GM18951 (cell line): ENCODE results near the gene SIRT7.
A peak's percentile ranks its signal among the peaks of the same experiment; 100 is the strongest.

Experiments used
- POLR2A ChIP-seq: IDR thresholded peaks from 4 replicates; pipeline ENCODE4 v1.6.1; 2011; ENCODE audit warnings: mild to moderate bottlenecking; ENCODE audit not compliant: insufficient read length, insufficient read depth; ENCODE audit errors: extremely low read depth
- in situ Hi-C: fragments of 300-500 bp; cut with MboI; formaldehyde crosslinking; loops from one replicate; pipeline ENCODE4 v1.12.0; 2022; ENCODE audit warnings: low sequenced_read_pairs, mixed read lengths, inconsistent platforms; ENCODE audit not compliant: unreplicated experiment

SIRT7 gene

DNA sequence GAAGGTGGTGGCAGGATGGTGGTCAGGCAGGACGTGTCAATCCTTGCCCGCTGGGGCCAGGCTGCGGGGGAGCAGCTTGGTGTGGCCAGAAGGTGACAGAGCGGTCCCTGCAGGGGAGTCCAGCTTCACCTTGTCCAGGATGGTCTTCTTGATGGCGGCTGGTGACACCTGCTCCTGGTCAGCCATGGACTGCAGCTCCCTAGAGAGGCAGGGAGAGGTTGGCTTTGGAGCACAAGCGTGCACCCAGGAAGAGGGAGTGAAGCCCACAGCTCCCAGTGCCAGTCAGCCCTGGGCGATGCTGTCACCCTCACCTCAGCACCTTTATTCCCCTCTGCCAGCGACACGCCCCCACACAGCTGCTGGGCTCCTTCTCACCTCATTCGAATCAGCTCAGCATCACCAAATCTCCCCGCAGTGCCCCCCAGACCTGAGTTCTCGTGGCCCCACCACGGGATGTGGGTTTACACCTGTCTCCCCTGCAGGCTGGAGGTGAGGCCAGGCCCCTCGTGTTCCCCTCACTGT, 15.3 kb upstream of the SIRT7 start:
- in situ Hi-C loops, result no loop called here
- TF ChIP-seq POLR2A, result peak; percentile 7

DNA sequence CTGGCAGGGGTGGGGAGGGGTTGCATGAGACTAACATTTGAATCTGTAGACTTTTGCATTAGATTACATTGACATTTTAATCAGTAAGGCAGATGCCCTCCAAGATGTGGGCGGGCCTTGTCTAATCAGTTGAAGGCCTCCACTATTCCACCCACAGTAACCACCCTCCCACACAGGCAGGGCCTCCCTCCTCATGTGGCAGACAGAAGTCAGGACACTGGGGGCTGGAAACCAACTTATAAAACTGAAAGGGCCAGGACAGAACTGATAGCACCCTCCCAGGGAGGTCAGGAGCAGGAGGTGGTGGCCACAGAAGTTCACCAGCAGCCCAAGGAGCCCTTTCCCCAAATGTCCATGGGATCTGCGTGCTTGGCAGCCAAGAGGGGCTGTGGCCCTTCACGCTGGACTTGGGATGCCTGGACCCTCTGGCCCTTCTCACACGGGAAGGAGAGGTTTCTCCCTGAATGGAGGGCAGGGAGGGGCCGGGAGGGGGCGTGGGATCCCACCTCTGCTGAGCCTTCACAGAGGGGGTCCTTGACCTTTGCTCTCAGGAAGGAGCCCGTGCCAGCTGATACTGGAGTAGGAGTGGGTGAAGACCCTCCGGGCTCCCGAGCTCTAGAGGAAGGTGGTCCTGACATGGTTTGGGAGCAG, 14.5 kb upstream of the SIRT7 start:
- in situ Hi-C loops, result no loop called here

DNA sequence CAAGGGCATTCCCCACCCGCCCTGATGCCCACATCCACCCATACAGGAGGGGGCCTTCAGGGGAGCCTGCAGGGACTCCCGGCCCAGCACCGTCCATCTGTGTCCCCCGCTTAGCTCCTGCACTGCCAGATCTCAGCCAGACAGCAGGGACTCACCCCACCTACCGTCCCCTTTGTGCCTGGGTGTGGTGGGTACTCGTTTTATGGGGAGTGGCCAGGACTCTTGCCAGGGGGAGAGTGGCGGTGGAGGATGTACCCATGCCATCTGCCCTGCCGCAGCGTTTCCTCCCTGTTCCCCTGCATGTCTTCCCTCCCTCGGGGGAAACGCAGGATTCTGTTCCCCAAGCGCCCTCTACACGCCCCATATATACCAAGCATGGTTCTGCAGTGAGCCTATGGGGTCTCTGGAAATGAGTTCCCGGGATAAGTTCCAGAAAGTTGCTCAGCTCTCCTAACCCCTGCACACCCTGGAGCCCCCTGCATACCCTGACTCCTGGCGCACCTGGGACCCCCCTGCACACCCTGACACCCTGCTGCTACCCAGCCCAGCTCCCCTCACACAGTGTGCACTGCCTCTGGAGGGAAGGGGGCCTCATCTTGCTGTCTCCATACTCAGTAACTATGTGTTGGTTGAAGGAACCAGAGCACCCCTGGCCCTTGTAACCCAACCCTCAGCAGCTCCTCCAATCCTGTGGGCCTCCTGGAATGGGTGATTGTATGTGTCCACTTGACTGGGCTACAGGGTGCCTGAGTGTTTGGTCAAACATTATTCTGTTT, 13.8 kb upstream of the SIRT7 start:
- TF ChIP-seq POLR2A, result no peak
- in situ Hi-C loops, result no loop called here

More for the DNA sequence above, 14.5 kb upstream of the SIRT7 start:
- no peak for TF ChIP-seq POLR2A

DNA sequence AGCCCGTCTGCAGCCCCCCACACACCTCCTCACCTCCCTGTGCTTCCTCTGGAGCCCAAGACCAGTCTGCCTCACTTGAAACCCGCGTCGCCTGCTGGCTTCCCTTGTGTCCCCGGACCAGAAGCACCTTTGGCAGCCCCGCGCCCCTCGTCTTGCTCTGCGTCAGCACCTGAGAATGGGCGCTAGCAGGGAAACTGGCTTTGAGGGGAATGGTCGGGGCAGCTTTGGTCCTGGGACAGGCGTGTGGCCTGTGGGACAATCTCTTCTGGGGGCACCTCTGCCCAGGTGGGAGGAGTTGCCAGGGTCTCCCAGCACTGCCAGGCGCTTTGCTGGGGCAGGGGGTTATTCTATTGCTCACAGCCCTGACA, 13.2 kb upstream of the SIRT7 start:
- TF ChIP-seq POLR2A, result no peak
- in situ Hi-C loops, result no loop called here

DNA sequence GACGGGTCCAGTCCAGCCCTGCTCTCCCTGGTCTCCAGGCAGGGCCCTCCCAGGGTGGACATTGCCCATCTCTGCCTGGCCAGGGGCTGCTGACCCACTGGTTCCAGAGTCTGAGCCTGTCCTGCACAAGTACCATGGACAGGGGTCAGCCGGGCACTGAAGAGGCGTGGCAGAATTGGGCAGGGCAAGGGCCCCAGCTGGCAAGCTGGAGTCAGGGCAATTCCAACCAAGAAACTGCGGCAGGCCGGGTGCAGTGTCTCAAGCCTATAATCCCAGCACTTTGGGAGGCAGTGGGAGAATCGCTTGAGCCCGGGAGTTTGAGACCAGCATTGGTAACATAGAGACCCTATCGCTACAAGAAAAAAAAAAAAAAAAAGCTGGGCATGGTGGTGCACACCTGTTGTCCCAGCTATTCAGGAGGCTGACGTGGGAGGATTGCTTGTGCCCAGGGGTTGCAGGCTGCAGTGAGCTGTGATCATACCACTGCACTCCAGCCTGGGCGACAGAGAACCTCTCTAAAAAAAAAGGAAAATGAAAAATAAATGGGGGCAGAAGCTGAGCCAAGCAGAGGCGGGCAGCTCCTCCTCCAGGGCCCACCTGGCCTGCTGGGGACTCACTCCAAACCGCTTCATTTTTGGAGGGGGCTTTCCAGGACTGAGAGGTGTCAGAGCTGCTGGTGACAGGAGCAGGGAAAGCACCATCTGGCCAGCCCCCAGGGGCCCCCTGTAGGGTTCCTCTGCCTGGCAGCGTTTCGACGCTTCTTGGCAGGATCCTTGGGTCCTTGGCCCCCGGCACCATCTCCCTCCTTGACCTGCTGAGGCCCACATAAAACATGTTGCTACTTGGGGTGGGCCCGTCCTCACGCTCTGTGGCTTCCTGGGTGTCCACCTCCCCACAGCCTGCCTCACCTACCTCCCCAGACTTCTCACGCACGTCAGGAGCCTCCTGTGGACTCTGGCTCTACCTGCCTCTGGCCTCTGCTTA, 12.5 kb upstream of the SIRT7 start:
- in situ Hi-C loops, result no loop called here
- TF ChIP-seq POLR2A, result no peak

DNA sequence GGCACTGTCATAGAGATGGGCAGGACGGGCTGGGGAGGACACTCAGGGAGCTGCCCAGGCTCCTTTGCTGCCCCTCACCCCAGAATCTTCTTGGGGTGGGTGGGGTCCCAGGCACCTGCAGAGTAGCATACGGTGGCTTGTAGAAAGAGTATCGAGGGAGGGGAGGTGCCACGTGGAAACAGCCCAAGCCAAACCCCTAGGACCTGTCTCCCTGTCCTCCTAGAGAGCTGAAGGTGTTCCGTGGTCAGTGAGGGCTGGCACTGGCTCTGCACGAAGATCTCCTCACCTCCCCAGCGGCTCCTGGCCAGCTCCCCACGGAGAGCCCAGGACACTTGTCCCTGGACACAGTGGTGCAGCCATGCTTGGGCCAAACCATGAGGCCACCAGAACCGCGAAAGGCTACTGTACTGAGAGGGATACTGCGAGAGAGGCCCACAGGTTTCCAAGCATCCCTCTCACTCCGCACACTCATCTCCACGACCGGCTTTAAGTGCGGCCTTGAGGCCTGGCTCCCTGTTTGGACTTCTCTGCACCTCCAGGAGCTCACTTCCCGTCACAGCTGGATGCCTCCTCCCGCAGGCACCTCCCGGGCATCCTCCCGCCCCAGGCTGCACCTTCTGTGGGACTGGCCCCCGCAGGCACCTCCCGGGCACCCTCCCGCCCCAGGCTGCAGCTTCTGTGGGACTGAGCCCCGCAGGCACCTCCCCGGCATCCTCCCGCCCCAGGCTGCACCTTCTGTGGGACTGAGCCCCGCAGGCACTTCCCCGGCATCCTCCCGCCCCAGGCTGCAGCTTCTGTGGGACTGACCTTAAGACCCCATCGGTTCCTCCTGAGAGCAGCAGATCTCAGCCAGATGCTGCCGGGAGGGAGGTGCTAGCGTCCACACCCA, 11.5 kb upstream of the SIRT7 start:
- TF ChIP-seq POLR2A, result no peak
- in situ Hi-C loops, result no loop called here

DNA sequence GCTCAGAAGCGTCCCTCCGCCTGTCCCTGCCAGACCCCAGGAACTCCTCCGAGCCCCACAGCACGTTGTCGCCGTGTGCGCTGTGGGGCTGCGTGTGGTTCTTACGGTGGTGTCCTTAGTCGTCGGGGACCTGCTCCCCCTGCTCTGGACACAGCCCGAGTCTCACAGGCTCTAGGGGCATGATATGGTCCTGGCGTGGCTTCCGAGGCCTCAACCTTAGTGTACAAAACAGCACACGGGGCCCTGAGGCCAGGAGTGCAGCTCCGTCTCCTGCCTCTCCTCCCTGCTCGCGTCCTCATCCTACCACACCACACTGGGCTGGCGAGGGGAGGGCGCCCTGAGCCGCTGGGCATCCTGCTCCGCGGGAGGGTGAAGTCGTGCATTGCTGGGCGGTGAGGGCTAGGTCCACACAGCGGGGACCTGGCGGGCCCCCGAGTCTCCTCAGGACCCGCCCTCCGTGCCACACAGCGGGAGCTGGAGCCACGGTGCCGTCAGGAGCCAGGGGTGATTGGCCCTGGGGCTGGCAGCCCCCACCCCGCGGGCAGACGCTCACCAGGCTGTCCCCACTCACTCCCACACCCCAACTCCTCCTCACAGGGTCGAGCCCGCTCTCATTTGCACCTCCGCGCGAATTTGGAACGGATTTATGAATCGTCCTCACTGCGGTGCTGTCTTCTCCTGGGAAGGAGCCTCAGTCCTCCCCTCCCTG, 10.7 kb upstream of the SIRT7 start:
- no peak for TF ChIP-seq POLR2A
- in situ Hi-C loops, result no loop called here

DNA sequence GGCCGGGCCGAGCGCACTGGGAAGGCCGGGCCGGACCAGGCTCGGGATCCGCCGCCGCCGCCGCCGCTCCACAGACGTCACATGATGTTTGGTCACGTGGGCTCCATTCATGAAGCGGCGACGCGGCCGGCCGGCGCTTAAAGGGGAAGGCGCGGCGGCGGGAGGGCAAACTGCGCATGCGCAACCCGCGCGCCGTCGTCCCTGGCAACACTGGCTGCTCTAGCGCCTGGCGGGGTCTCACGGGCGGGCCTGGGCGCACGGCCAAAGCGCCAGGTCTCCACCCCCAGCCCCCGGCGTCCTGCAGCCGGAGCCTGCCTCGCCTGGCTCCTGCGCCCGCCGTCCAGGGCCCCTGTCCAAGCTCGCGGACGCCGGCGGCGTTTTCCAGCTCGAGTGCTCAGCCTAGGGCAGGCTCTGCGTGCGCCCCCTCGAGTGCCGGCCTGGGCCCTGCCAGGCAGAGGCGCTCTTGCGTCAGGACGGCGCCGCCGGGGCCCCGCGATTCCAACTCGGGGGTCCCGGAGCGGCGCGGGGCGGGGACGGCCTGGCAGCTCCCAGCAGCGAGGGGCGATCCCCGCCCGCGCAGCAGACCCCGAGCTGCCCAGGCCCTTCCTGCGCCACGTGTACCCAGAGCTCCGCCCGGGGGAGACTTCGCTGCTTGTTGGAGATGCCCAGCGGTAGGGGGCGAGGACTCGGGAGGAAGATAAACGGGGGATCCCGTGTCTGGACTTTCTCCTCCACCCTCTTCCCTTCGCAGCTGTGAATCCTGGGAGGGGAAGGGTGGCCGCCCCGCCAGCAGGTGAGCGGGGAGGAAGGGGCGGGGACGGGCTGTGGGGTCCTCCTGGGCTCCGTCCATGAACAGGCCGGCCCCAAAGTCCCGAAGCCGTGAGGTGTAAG, 9.9 kb upstream of the SIRT7 start, which contains the start of gene MAFG:
Gene MAFG (minus strand): TSS at position 83 of the 891 bp plus-strand sequence. CDS start 4,550 bp downstream, outside the sequence.
- in situ Hi-C loops, result no loop called here
- peak; percentile 47 for TF ChIP-seq POLR2A

DNA sequence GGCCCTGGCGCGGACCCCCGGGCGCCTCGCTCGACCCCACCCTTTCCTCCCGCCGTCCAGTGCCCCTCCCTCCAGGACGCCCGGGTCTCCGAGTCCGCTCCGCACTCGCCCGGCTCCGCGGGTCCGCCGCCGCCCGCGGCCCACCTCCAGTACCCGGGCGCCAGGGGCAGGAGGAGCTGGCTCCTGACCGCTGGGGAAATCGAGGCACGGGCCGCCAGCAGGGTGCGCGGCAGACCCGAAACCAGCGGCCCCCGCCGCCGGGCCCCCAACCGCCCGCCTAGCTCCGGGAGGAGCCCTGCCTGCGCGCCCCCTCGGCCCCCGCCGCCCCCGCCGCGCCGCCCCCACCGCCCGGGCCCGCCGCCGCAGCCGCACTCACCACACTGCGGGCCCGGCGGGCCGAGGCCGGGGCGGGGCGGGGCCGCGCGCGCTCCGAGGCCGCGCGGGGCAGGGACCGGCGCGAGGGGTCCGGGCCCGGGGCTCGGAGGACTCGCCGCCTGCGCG, 9.2 kb upstream of the SIRT7 start:
- no peak for TF ChIP-seq POLR2A
- in situ Hi-C loops, result no loop called here

DNA sequence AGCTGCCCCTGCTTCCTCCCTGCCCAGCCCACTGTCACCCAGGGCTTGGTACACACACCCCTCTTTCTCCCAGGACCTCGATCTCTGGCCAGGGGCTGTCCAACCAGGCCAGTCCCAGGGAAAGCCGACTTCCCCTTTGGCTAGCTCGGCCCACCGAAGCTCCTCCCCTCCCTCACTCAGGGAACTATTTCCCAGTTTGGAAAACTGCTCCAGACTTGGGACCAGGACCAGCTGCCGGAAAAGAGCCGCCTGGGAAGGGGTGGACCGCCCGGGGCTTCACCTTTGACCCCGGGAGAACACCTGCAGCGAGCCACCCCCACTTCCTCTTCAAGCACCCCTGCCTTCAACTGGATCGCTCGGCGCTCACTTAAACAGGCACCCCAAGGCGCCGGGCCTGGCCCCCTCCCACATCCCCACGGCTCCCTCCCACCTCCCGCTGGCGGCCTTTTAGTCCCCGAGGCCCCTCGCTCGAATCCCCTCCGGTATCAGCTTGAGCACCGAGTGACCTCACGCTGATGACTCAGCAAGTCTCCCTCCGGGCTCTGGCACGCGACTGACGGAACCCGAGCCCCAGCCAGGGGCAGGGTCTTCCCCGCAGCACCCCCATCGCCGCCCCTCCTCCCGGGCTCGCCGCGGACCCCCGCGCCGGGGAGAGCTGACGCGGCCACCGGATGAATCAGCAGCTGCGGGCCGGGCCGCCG, 8.6 kb upstream of the SIRT7 start:
- TF ChIP-seq POLR2A, result peak; percentile 22
- in situ Hi-C loops, result no loop called here
